Neural progenitor cell (in vitro differentiated cells): ENCODE measurements around the gene TLE4. TPM values are rescaled to one million over a fixed set of nuclear protein-coding genes. Genes with fewer than 3 reads are reported as not detected.

Experiments
- DNase-seq: peaks from one replicate; pipeline ENCODE4 v3.0.0-alpha.2; 2016; ENCODE audit warnings: low spot score
- H2AFZ ChIP-seq: fragments of 200-600 bp; sonication (generic); replicated peaks from 2 replicates; pipeline ENCODE4 v1.6.1; 2016; ENCODE audit warnings: antibody characterized with exemption
- H3F3A ChIP-seq: fragments of 200-600 bp; sonication (generic); 2 replicates; pipeline ENCODE4 v1.6.1; 2016; ENCODE audit warnings: antibody characterized with exemption, low read depth
- H3K27ac ChIP-seq: fragments of 200-600 bp; sonication (generic); 2 replicates; pipeline ENCODE4 v1.5.1; 2016; ENCODE audit warnings: mild to moderate bottlenecking
- H3K27me3 ChIP-seq: fragments of 200-600 bp; sonication (generic); 2 replicates; pipeline ENCODE4 v1.6.1; 2016; ENCODE audit warnings: mild to moderate bottlenecking, moderate library complexity
- H3K36me3 ChIP-seq: fragments of 200-600 bp; sonication (generic); 2 replicates; pipeline ENCODE4 v1.5.1; 2016
- H3K4me1 ChIP-seq: fragments of 200-600 bp; sonication (generic); 2 replicates; pipeline ENCODE4 v1.6.1; 2016; ENCODE audit warnings: mixed run types
- H3K4me2 ChIP-seq: fragments of 200-600 bp; sonication (generic); 2 replicates; pipeline ENCODE4 v1.6.1; 2016
- H3K4me3 ChIP-seq: fragments of 200-600 bp; sonication (generic); 2 replicates; pipeline ENCODE4 v1.5.1; 2016
- H3K79me2 ChIP-seq: fragments of 200-600 bp; sonication (generic); 2 replicates; pipeline ENCODE4 v1.6.1; 2016; ENCODE audit warnings: low read depth
- H3K9ac ChIP-seq: fragments of 200-600 bp; sonication (generic); 2 replicates; pipeline ENCODE4 v1.6.1; 2016
- H3K9me3 ChIP-seq: fragments of 200-600 bp; sonication (generic); 2 replicates; pipeline ENCODE4 v1.5.1; 2016; ENCODE audit warnings: low read depth
- H4K20me1 ChIP-seq: fragments of 200-600 bp; sonication (generic); 2 replicates; pipeline ENCODE4 v1.6.1; 2016; ENCODE audit warnings: low read depth
- H3K27ac Mint-ChIP-seq: 3 replicates; pipeline ENCODE4 v1.8.0; 2021; ENCODE audit warnings: mixed read lengths
- H3K27me3 Mint-ChIP-seq: 2 replicates; pipeline ENCODE4 v1.8.0; 2022; ENCODE audit warnings: low read depth, mild to moderate bottlenecking, inconsistent platforms, moderate library complexity, mixed read lengths; ENCODE audit not compliant: insufficient read depth
- H3K36me3 Mint-ChIP-seq: 3 replicates; pipeline ENCODE4 v1.8.0; 2021; ENCODE audit warnings: mixed read lengths
- H3K4me1 Mint-ChIP-seq: 3 replicates; pipeline ENCODE4 v1.8.0; 2021; ENCODE audit warnings: mixed read lengths
- H3K4me3 Mint-ChIP-seq: 3 replicates; pipeline ENCODE4 v1.8.0; 2021; ENCODE audit warnings: mild to moderate bottlenecking, moderate library complexity, mixed read lengths
- H3K9me3 Mint-ChIP-seq: 3 replicates; pipeline ENCODE4 v1.8.0; 2020; ENCODE audit warnings: mixed read lengths
- EZH2 ChIP-seq: fragments of 200-600 bp; sonication (generic); IDR thresholded peaks from 2 replicates; pipeline ENCODE4 v1.6.1; 2017; ENCODE audit warnings: antibody characterized with exemption, mild to moderate bottlenecking, moderate library complexity
- EZH2phosphoT487 ChIP-seq: fragments of 200-600 bp; sonication (generic); IDR thresholded peaks from 2 replicates; pipeline ENCODE4 v1.6.1; 2017; ENCODE audit warnings: antibody characterized with exemption
- total RNA-seq: library from RNA; depleted of rRNA; stranded (reverse); fragments of >200 nt; gene quantifications from 2 replicates; pipeline ENCODE4 v1.2.3, GENCODE V29; 2015; ENCODE audit warnings: low replicate concordance
- TF ChIP-seq, protein P1 (sequence below): fragments of 200-600 bp; sonication (generic); IDR thresholded peaks from 2 replicates; pipeline ENCODE4 v1.5.1; 2017; ENCODE audit warnings: antibody characterized with exemption, mild to moderate bottlenecking

The TLE4 gene
- total RNA-seq, 1 donor from 2014 or later, result 265 TPM

DNA sequence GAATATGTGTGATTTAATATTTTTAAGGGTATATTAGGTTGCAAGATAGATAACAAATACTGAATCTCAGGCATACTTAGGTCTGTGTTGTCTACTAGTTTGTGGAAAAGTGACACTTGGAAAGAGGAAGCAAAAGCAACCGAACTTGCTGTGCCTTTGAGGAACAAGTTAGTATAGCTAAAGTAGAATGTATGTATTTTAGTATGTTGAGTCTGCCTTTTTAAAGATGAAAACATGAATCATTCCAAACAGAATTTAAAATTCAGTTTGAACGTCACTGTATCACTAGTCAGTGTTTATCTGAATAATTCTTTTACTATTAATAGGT is 12.9 kb downstream of the TLE4 start:
- TF ChIP-seq EZH2, result no peak
- TF ChIP-seq, protein P1, sequence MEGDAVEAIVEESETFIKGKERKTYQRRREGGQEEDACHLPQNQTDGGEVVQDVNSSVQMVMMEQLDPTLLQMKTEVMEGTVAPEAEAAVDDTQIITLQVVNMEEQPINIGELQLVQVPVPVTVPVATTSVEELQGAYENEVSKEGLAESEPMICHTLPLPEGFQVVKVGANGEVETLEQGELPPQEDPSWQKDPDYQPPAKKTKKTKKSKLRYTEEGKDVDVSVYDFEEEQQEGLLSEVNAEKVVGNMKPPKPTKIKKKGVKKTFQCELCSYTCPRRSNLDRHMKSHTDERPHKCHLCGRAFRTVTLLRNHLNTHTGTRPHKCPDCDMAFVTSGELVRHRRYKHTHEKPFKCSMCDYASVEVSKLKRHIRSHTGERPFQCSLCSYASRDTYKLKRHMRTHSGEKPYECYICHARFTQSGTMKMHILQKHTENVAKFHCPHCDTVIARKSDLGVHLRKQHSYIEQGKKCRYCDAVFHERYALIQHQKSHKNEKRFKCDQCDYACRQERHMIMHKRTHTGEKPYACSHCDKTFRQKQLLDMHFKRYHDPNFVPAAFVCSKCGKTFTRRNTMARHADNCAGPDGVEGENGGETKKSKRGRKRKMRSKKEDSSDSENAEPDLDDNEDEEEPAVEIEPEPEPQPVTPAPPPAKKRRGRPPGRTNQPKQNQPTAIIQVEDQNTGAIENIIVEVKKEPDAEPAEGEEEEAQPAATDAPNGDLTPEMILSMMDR, result no peak
- TF ChIP-seq EZH2phosphoT487, result no peak
- Mint-ChIP-seq H3K27ac (no peak overlapping the region), H3K4me1 (peaks cover 51% of the 10 kb centered on the region), H3K4me3 (no peak overlapping the region), H3K9me3 (peaks cover 10% of the 10 kb centered on the region), H3K36me3 (peaks cover 88% of the 10 kb centered on the region), H3K27me3 (no peaks in the 10 kb centered on the region)
- Histone ChIP-seq H2AFZ (no peak overlapping the region), H3K4me2 (no peak overlapping the region), H3K4me3 (no peak overlapping the region), H3K79me2 (peaks cover 100% of the 10 kb centered on the region), H3K27me3 (no peaks in the 10 kb centered on the region), H3K9ac (no peak overlapping the region), H3F3A (peaks cover 14% of the 10 kb centered on the region), H3K9me3 (no peaks in the 10 kb centered on the region), H3K36me3 (peaks cover 25% of the 10 kb centered on the region), H3K4me1 (peaks cover 49% of the 10 kb centered on the region), H3K27ac (no peak overlapping the region), H4K20me1 (peaks cover 100% of the 10 kb centered on the region)
- DNase-seq, result no peak

DNA sequence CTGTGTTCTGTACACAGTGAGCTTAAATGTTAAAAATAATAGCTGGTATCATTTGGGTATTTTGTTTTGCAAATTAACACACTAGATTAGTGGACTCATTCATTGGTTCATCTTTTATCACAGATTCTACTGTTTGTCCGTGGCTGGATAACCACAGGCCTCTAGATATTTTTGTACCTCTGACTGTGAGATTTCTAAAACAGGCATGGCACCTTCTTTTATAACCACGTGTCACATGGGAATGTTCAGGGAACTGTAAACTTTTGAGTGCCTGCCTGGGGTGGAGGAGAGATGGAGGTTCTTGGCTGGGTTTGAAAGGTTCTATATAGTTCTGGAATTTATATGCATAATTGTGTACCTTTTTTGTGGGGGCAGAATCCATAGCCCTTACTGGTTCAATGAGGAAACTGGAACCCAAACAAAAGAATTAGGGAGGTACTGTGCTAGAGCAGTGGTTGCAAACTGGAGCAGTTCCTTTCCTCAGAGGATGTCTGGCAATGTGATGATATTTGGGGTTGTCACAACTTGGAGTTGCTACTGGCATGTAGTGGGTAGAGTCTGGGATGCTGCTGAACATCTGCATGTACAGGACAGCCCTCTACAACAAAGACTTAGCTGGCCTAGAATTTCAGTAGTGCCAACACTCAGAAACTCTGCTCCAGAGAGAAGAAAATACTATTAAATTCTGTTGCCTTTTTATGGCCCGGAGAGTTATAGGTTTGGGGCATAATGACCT is 16.9 kb downstream of the TLE4 start:
- no peak overlapping the region for H3K27ac Mint-ChIP-seq
- Histone ChIP-seq H3K9ac (no peak overlapping the region), H4K20me1 (peaks cover 100% of the 10 kb centered on the region), H3K27ac (no peak overlapping the region), H3K79me2 (peaks cover 100% of the 10 kb centered on the region), H3K4me1 (peaks cover 8% of the 10 kb centered on the region), H3K4me3 (no peak overlapping the region), H3K36me3 (peaks cover 20% of the 10 kb centered on the region), H3F3A (no peaks in the 10 kb centered on the region), H2AFZ (no peak overlapping the region), H3K4me2 (no peak overlapping the region), H3K9me3 (no peaks in the 10 kb centered on the region), H3K27me3 (no peaks in the 10 kb centered on the region)
- peaks cover 92% of the 10 kb centered on the region for H3K36me3 Mint-ChIP-seq
- no peak for TF ChIP-seq EZH2phosphoT487
- no peak for TF ChIP-seq EZH2
- TF ChIP-seq, protein P1, result no peak
- H3K4me3 Mint-ChIP-seq, result no peak overlapping the region
- H3K4me1 Mint-ChIP-seq, result peaks cover 26% of the 10 kb centered on the region
- no peak for DNase-seq
- H3K9me3 Mint-ChIP-seq, result peaks cover 32% of the 10 kb centered on the region
- H3K27me3 Mint-ChIP-seq, result peaks cover 2% of the 10 kb centered on the region

DNA sequence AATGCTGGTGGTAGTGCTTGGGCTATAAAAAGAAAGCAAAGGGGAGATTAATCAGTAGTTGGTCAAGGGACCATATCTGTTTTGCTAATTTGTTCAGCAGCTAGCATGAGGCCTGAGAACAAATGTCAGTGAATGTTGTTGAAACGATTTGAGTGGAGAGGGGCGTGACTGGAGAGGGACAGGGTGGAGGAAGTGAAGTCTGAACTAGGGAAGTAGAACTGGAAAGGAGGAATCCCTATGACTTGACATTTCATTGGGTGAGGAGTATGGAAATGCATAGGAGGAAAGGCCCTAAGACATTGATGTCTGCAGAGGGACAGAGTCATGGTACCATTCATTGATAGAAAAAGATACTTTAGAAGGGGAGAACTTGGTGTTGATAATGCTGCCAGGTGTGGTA is 19.7 kb downstream of the TLE4 start:
- Mint-ChIP-seq H3K9me3 (peaks cover 43% of the 10 kb centered on the region), H3K4me3 (no peak overlapping the region), H3K27ac (no peak overlapping the region), H3K4me1 (peaks cover 15% of the 10 kb centered on the region), H3K36me3 (peaks cover 87% of the 10 kb centered on the region), H3K27me3 (peaks cover 2% of the 10 kb centered on the region)
- H4K20me1 ChIP-seq, result peaks cover 100% of the 10 kb centered on the region
- peaks cover 100% of the 10 kb centered on the region for H3K79me2 ChIP-seq
- no peak overlapping the region for H2AFZ ChIP-seq
- no peak overlapping the region for H3K4me2 ChIP-seq
- H3K9ac ChIP-seq, result no peak overlapping the region
- no peak for TF ChIP-seq EZH2
- TF ChIP-seq, protein P1, result no peak
- TF ChIP-seq EZH2phosphoT487, result no peak
- peaks cover 32% of the 10 kb centered on the region for H3K36me3 ChIP-seq
- no peaks in the 10 kb centered on the region for H3K9me3 ChIP-seq
- H3K27ac ChIP-seq, result no peak overlapping the region
- no peak for DNase-seq
- H3K4me1 ChIP-seq, result no peaks in the 10 kb centered on the region
- no peak overlapping the region for H3K4me3 ChIP-seq
- H3K27me3 ChIP-seq, result no peaks in the 10 kb centered on the region
- H3F3A ChIP-seq, result no peaks in the 10 kb centered on the region
